A549 (cell line): ENCODE measurements around the gene GDPD3. TPM values are rescaled to one million over a fixed set of nuclear protein-coding genes. Genes with fewer than 3 reads are reported as not detected.

ENCODE experiments used
- ATAC-seq, 2 experiments: fragments of 200-7000 bp in 1 of 2; fragments of >200 bp in 1 of 2; cut with Nextera tagmentation in 1 of 2; cut with Tn5 transposase in 1 of 2; 3 replicates each; pipeline versions ENCODE4 v1.8.0 to v1.9.1; 2018 to 2020; ENCODE audit warnings: mild to moderate bottlenecking in 1 of 2, moderate library complexity in 1 of 2
- CTCF ChIA-PET: fragments of 300-600 bp; sonication (Branson Sonifier 250); formaldehyde crosslinking; extraction: SDS; loops from one replicate; lab custom pipeline; 2021; ENCODE audit warnings: antibody characterized with exemption, inconsistent platforms; lab: Yijun Ruan, JAX
- POLR2A ChIA-PET: fragments of 350-600 bp; formaldehyde crosslinking; extraction: SDS; loops from one replicate; lab custom pipeline; 2021; ENCODE audit warnings: antibody characterized with exemption, inconsistent platforms; lab: Yijun Ruan, JAX
- DNase-seq, 2 experiments: peaks; one replicate each; pipeline versions ENCODE4 v3.0.0 to v3.0.0-alpha.2; 2011 to 2016; ENCODE audit warnings: low read depth in 1 of 2, low spot score in 1 of 2
- FAIRE-seq: peaks from 2 replicates; lab custom pipeline; 2011; peaks lifted over from hg19 to GRCh38; lab: Jason Lieb, UNC
- H3K27ac ChIP-seq, 2 experiments: fragments of >200 bp; sonication (Bioruptor Twin); formaldehyde crosslinking; 3 replicates each; pipeline ENCODE4 v1.5.1; 2016 to 2017
- H3K4me1 ChIP-seq: fragments of >200 bp; sonication (Bioruptor Twin); formaldehyde crosslinking; 3 replicates; pipeline ENCODE4 v1.6.1; 2016
- H3K4me2 ChIP-seq: fragments of >200 bp; sonication (Bioruptor Twin); formaldehyde crosslinking; 3 replicates; pipeline ENCODE4 v1.6.1; 2016
- H3K4me3 ChIP-seq: fragments of >200 bp; sonication (Bioruptor Twin); formaldehyde crosslinking; 3 replicates; pipeline ENCODE4 v1.5.1; 2016
- H3K9me3 ChIP-seq: fragments of >200 bp; sonication (Bioruptor Twin); formaldehyde crosslinking; 3 replicates; pipeline ENCODE4 v1.6.1; 2016
- CTCF ChIP-seq: fragments of >200 bp; sonication (Bioruptor Twin); formaldehyde crosslinking; IDR thresholded peaks from 3 replicates; pipeline ENCODE4 v1.5.1; 2016
- ESRRA ChIP-seq: fragments of 150-350 bp; IDR thresholded peaks from 2 replicates; pipeline ENCODE4 v1.6.1; 2014; ENCODE audit warnings: mild to moderate bottlenecking, low read length, borderline replicate concordance
- FOSB ChIP-seq: fragments of 250-450 bp; sonication (Bioruptor Pico); IDR thresholded peaks from 2 replicates; pipeline ENCODE4 v1.5.0; 2020; ENCODE audit warnings: mild to moderate bottlenecking, moderate library complexity
- GATA3 ChIP-seq: IDR thresholded peaks from 2 replicates; pipeline ENCODE4 v1.6.1; 2012; ENCODE audit warnings: borderline replicate concordance
- HDAC2 ChIP-seq: fragments of 200-600 bp; sonication (generic); IDR thresholded peaks from 2 replicates; pipeline ENCODE4 v1.6.1; 2016
- HOXA7 ChIP-seq: fragments of 250-450 bp; sonication (Bioruptor Pico); IDR thresholded peaks from 2 replicates; pipeline ENCODE4 v1.5.0; 2020; ENCODE audit warnings: mild to moderate bottlenecking, moderate library complexity
- HOXB5 ChIP-seq: fragments of 250-450 bp; sonication (Bioruptor Pico); IDR thresholded peaks from 2 replicates; pipeline ENCODE4 v1.5.0; 2020; ENCODE audit warnings: mild to moderate bottlenecking, moderate library complexity
- JUN ChIP-seq, 2 experiments: fragments of >200 bp; sonication (Bioruptor Twin); formaldehyde crosslinking; IDR thresholded peaks; 2 replicates in 1 of 2; 3 replicates in 1 of 2; pipeline ENCODE4 v1.6.1; 2016 to 2017
- KDM5A ChIP-seq: fragments of 200-600 bp; sonication (generic); IDR thresholded peaks from 2 replicates; pipeline ENCODE4 v1.6.1; 2016; ENCODE audit warnings: antibody characterized with exemption, mild to moderate bottlenecking
- MAFK ChIP-seq: fragments of 450-650 bp; IDR thresholded peaks from 2 replicates; pipeline ENCODE4 v1.6.1; 2014; ENCODE audit not compliant: partially characterized antibody
- MAZ ChIP-seq: fragments of 150-350 bp; IDR thresholded peaks from 2 replicates; pipeline ENCODE4 v1.6.1; 2014; ENCODE audit warnings: antibody characterized with exemption, low read depth, low read length, borderline replicate concordance
- PHF8 ChIP-seq: fragments of 200-600 bp; sonication (generic); IDR thresholded peaks from 2 replicates; pipeline ENCODE4 v1.6.1; 2016; ENCODE audit warnings: low read depth, mild to moderate bottlenecking, antibody characterized with exemption, moderate library complexity, borderline replicate concordance
- POLR2A ChIP-seq: IDR thresholded peaks from 2 replicates; pipeline ENCODE4 v1.6.1; 2012; ENCODE audit warnings: mild to moderate bottlenecking, low read length
- TFCP2L1 ChIP-seq: fragments of 250-450 bp; sonication (Bioruptor Pico); IDR thresholded peaks from 2 replicates; pipeline ENCODE4 v1.5.0; 2021; ENCODE audit warnings: mild to moderate bottlenecking
- ZNF302 ChIP-seq: fragments of 250-450 bp; sonication (Bioruptor Pico); IDR thresholded peaks from 2 replicates; pipeline ENCODE4 v1.9.0; 2021; ENCODE audit warnings: inconsistent platforms, mild to moderate bottlenecking, moderate library complexity
- WGBS: methylation state at CpG from one replicate; pipeline ENCODE4 v1.1.6; 2017; ENCODE audit errors: missing lambda C conversion rate; 5-methylcytosine and 5-hydroxymethylcytosine counted together
- polyA plus RNA-seq, 4 experiments: library from polyadenylated mRNA; depleted of rRNA in 3 of 4; stranded (reverse); fragments of >200 nt; fragmentation: RNase III in 1 of 4; extraction: RNeasy Plus Mini Kit Qiagen cat#74134 plus additional on column Dnase treatment in 1 of 4; gene quantifications; 2 replicates in 3 of 4; 3 replicates in 1 of 4; pipeline ENCODE4 v1.2.3, GENCODE V29; 2011 to 2017

GDPD3 gene
- polyA plus RNA-seq, 2 of the 4 experiments (the other 2 are of a cell fraction) = 0.58 to 1.8 TPM

GRCh38 chr16:30068333-30068732, 45.0 kb downstream of the GDPD3 start:
- WGBS = 94% methylated on average over 9 of the region's 9 CpGs
- ChIA-PET POLR2A (no interaction called here), CTCF (interaction anchor here (0.6 to 9.9 kb wide), 5 partner anchors 9 to 423 kb away, joined by 3 to 119 read pairs (median 4); partner anchors contain the start of genes PPP4C and TBX6)
- no peak for DNase-seq
- FAIRE-seq = no peak
- TF ChIP-seq CTCF = no peak
- no peak for TF ChIP-seq ZNF302 (CRISPR knock-in tag)
- TF ChIP-seq FOSB (CRISPR knock-in tag) = no peak
- TF ChIP-seq JUN (IDR thresholded peaks at IDR 0.05) = 0 out of 5 replicates have a peak, but pooled peaks of 1 of the 2 experiments have one; percentile 3
- TF ChIP-seq GATA3 = no peak
- peak overlapping the region; percentile 97 for H3K4me2 ChIP-seq
- ATAC-seq = no peak
- H3K4me3 ChIP-seq = no peak overlapping the region
- peaks cover 32% of the 10 kb centered on the region for H3K4me1 ChIP-seq
- H3K9me3 ChIP-seq = no peaks in the 10 kb centered on the region
- H3K27ac ChIP-seq = peak overlapping the region in 1 of 2 experiments; percentile 17; a peak in 1 of 6 replicates

GRCh38 chr16:30067584-30067916, 45.8 kb downstream of the GDPD3 start:
- Histone ChIP-seq H3K4me2 (peak overlapping the region; percentile 97), H3K4me1 (peaks cover 34% of the 10 kb centered on the region), H3K27ac (peak overlapping the region; percentile 96 to 97)
- no peak for ATAC-seq
- POLR2A ChIA-PET = interaction anchor here (3.5 kb wide), 1 partner anchor 23 kb away, joined by 67 read pairs; the partner anchor contains the start of gene TBX6
- TF ChIP-seq TFCP2L1 (CRISPR knock-in tag) (no peak), JUN (IDR thresholded peaks at IDR 0.05) (no peak)
- TF ChIP-seq, all 56 proteins: peak for 0
- DNase-seq (no peak), FAIRE-seq (no peak)
- H3K4me3 ChIP-seq = peak overlapping the region; percentile 73
- no peaks in the 10 kb centered on the region for H3K9me3 ChIP-seq
- 50% methylated on average over 6 of the region's 6 CpGs for WGBS
- CTCF ChIA-PET = interaction anchor here (0.5 to 9.9 kb wide), 7 partner anchors 10 to 47 kb away, joined by 3 to 119 read pairs (median 13); partner anchors contain the start of genes PPP4C, TBX6 and TLCD3B

GRCh38 chr16:30066761-30067583, 46.4 kb downstream of the GDPD3 start:
- no peak for ATAC-seq
- no peaks in the 10 kb centered on the region for H3K9me3 ChIP-seq
- peak overlapping the region; percentile 96 to 97 for H3K27ac ChIP-seq
- WGBS = 25% methylated on average over 20 of the region's 21 CpGs
- peak overlapping the region; percentile 73 for H3K4me3 ChIP-seq
- ChIA-PET CTCF (interaction anchor here (0.5 to 9.9 kb wide), 8 partner anchors 10 to 46 kb away, joined by 3 to 119 read pairs (median 14); partner anchors contain the start of genes PPP4C, TBX6 and TLCD3B), POLR2A (interaction anchor here (1.9 to 3.5 kb wide), 3 partner anchors 7 to 24 kb away, joined by 14 to 67 read pairs (median 51); partner anchors contain the start of gene TBX6)
- DNase-seq = no peak
- no peak for FAIRE-seq
- TF ChIP-seq FOSB (CRISPR knock-in tag) (no peak), POLR2A (no peak)
- H3K4me1 ChIP-seq = peaks cover 34% of the 10 kb centered on the region
- peak overlapping the region; percentile 97 for H3K4me2 ChIP-seq

GRCh38 chr16:30065943-30066760, 47.2 kb downstream of the GDPD3 start:
- 0 out of 2 replicates have a peak, but pooled peaks have one; percentile 49 for TF ChIP-seq HDAC2
- 0 out of 2 replicates have a peak, but pooled peaks have one; percentile 61 for TF ChIP-seq ESRRA
- no peak for TF ChIP-seq HOXB5 (CRISPR knock-in tag)
- peak; percentile 23; the same call in 1 of the 2 replicates for TF ChIP-seq HOXA7 (CRISPR knock-in tag)
- peak; percentile 63; the same call in 1 of the 2 replicates for TF ChIP-seq PHF8
- 0 out of 2 replicates have a peak, but pooled peaks have one; percentile 37 for TF ChIP-seq KDM5A
- peak; percentile 7 for TF ChIP-seq MAFK
- no peak for TF ChIP-seq MAZ
- DNase-seq = peak in 1 of 2 experiments; percentile 43
- no peak for FAIRE-seq
- Histone ChIP-seq H3K4me2 (peak overlapping the region; percentile 97), H3K9me3 (no peaks in the 10 kb centered on the region), H3K4me1 (peaks cover 34% of the 10 kb centered on the region), H3K4me3 (peak overlapping the region; percentile 73), H3K27ac (peak overlapping the region; percentile 96 to 97)
- ATAC-seq = peak; percentile 7 to 23; a peak in 5 of 6 replicates
- CTCF ChIA-PET = interaction anchor here (3.3 to 9.9 kb wide), 5 partner anchors 11 to 34 kb away, joined by 13 to 119 read pairs (median 44); partner anchors contain the start of genes PPP4C, TBX6 and TLCD3B
- 0% methylated on average over 23 of the region's 44 CpGs for WGBS
- POLR2A ChIA-PET = interaction anchor here (0.6 to 3.5 kb wide), 15 partner anchors 8 to 305 kb away, joined by 3 to 67 read pairs (median 7); partner anchors contain the start of genes CORO1A, KIF22, PAGR1 and PPP4C
